IPS-18c (cell line): Measurements from ENCODE around the gene CYTH3.
"Not testable (repeated sequence)": the region's sequence is repeated elsewhere in the genome, so short reads cannot be mapped to it uniquely, and the experiment has no call there.

Experiments
- H3K4me3 ChIP-seq: 2 replicates; pipeline ENCODE4 v1.7.0; 2013; ENCODE audit warnings: low read depth, mild to moderate bottlenecking, low read length, moderate library complexity; ENCODE audit not compliant: insufficient read depth
- H3K9me3 ChIP-seq: one replicate; pipeline ENCODE4 v1.6.1; 2013; ENCODE audit warnings: mild to moderate bottlenecking, low read length, moderate library complexity; ENCODE audit not compliant: control insufficient read depth, insufficient read depth

CYTH3 gene

GRCh38 chr7:6223411-6223810 lies 49.0 kb downstream of the CYTH3 start:
- not testable (repeated sequence) for H3K4me3 ChIP-seq, H3K9me3 ChIP-seq

- not testable (repeated sequence) for H3K4me3 ChIP-seq, H3K9me3 ChIP-seq
Measured at GRCh38 chr7:6223010-6223409, 49.4 kb downstream of the CYTH3 start.

GRCh38 chr7:6221340-6222319 lies 50.8 kb downstream of the CYTH3 start:
- Histone ChIP-seq H3K4me3 (no peak overlapping the region), H3K9me3 (peaks cover 2% of the 10 kb centered on the region)

- Histone ChIP-seq H3K9me3 (peaks cover 2% of the 10 kb centered on the region), H3K4me3 (no peak overlapping the region)
Measured at GRCh38 chr7:6218329-6218728, 54.1 kb downstream of the CYTH3 start.

- H3K9me3 ChIP-seq, result peaks cover 2% of the 10 kb centered on the region
- no peak overlapping the region for H3K4me3 ChIP-seq
Measured at GRCh38 chr7:6212008-6212407, 60.4 kb downstream of the CYTH3 start.

GRCh38 chr7:6210621-6211372 lies 61.6 kb downstream of the CYTH3 start:
- Histone ChIP-seq H3K4me3 (no peak overlapping the region), H3K9me3 (peaks cover 2% of the 10 kb centered on the region)

GRCh38 chr7:6209340-6209739 lies 63.1 kb downstream of the CYTH3 start:
- peaks cover 2% of the 10 kb centered on the region for H3K9me3 ChIP-seq
- H3K4me3 ChIP-seq, result no peak overlapping the region

GRCh38 chr7:6208573-6209328 lies 63.7 kb downstream of the CYTH3 start:
- Histone ChIP-seq H3K4me3 (no peak overlapping the region), H3K9me3 (peaks cover 2% of the 10 kb centered on the region)

GRCh38 chr7:6205971-6206660 lies 66.3 kb downstream of the CYTH3 start:
- Histone ChIP-seq H3K4me3 (no peak overlapping the region), H3K9me3 (peaks cover 2% of the 10 kb centered on the region)

GRCh38 chr7:6203381-6203780 lies 69.0 kb downstream of the CYTH3 start:
- no peak overlapping the region for H3K4me3 ChIP-seq
- peaks cover 2% of the 10 kb centered on the region for H3K9me3 ChIP-seq

- no peak overlapping the region for H3K4me3 ChIP-seq
- no peaks in the 10 kb centered on the region for H3K9me3 ChIP-seq
Measured at GRCh38 chr7:6202117-6202516, 70.3 kb downstream of the CYTH3 start.

GRCh38 chr7:6200971-6201370 lies 71.5 kb downstream of the CYTH3 start:
- Histone ChIP-seq H3K9me3 (no peaks in the 10 kb centered on the region), H3K4me3 (no peak overlapping the region)

- Histone ChIP-seq H3K9me3 (no peaks in the 10 kb centered on the region), H3K4me3 (no peak overlapping the region)
Measured at GRCh38 chr7:6198689-6199595, 73.5 kb downstream of the CYTH3 start.

- H3K9me3 ChIP-seq, result no peaks in the 10 kb centered on the region
- H3K4me3 ChIP-seq, result no peak overlapping the region
Measured at GRCh38 chr7:6197801-6198551, 74.4 kb downstream of the CYTH3 start.

- Histone ChIP-seq H3K9me3 (no peaks in the 10 kb centered on the region), H3K4me3 (no peak overlapping the region)
Measured at GRCh38 chr7:6193709-6194108, 78.7 kb downstream of the CYTH3 start.
